NCI-H1092 treated with DMSO at 0.1 percent for 48 hours (cell line): ENCODE data around the gene ROCK2.
"Not testable (repeated sequence)": the region's sequence is repeated elsewhere in the genome, so short reads cannot be mapped to it uniquely, and the experiment has no call there.

Source experiments
- DNase-seq: peaks from one replicate; lab custom pipeline; 2025; lab: John Stamatoyannopoulos, UW

ROCK2 gene

DNA sequence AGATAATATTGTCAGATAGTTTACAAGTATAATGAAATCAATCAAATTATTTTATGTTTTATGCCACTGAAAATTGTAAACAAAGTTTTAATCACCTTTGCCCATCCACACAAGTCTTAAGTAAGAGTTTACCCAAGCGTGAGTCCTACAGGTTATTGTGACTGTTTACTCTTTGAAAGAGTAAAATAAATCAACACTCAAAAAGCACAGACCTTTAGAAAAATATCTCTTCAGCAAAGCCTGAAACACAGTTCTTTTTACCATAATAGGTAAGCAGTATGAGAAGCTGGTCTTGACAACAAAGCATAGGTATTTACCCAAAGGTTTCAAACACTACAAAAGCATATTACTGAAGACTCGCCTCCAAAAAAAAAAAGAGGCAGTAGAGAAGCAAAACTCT is 3.7 kb downstream of the ROCK2 start:
- no peak for DNase-seq

GRCh38 chr2:11339508-11340083 is 4.8 kb downstream of the ROCK2 start:
- no peak for DNase-seq

- no peak for DNase-seq
Observed at GRCh38 chr2:11338580-11338979, 5.9 kb downstream of the ROCK2 start.

DNA sequence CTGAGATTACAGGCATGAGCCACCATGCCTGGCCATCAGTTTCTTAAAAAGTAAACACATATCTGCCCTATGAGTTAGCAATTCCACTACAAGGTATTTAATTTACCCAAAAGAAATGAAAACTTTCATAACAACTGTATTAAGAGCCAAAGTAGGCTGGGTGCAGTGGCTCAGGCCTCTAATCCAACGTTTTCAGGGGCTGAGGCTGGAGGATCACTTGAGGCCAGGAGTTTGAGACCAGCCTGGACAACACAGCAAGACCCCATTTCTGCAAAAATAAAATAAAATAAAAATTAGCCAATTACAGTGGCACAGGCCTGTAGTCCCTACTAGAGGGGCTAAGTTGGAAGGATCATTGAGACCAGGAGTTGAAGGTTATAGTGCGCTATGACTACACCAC is 6.5 kb downstream of the ROCK2 start:
- no peak for DNase-seq

DNA sequence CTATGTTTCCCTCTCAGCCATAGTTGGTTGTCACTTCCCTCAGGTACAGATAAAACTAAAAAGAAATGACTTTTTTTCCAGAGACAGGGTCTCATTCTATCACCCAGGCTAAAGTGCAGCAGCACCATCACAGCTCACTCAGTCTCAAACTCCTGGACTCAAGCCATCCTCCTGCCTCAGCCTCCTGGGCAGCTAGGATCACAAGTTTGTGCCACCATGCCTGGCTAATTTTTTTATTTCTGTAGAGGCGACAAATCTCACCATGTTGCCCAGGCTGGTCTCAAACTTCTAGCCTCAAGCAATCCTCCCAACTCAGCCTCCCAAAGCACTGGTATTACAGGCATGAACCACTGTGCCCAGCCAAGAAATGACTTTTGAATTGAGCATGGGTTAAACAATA is 8.2 kb downstream of the ROCK2 start:
- DNase-seq: no peak

DNA sequence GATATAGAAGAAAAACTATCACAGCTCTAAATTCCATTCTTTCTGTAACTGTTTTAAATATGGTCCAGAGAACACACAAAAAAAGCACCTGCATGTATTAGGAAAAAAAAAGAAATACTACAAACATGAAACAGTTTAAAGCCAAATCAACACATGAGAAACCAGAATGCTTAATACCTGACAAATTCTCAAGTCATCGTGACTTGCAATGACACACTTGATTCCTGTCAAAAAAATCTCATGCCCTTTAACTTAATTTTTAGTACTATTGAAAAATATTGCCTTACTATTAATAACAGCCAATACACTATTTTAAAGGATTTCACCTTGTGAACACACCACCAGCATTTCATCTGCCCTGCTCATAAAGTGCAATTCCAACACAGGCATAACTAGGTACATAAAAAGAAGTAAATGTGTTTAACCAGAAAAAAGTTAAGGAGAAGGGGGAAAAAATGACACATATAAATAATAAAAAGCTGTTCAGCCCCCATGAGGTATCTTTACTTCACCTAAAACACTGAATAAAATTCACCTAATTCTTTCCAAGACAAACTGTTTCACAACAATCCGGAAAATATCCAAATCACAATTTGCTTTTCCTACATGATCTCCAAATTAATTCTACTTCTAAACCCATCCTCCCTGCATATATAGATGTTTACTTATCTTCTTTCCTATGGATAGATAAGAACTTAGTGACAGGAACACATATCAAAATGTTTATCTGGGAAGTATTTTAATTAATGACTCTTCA is 10.8 kb downstream of the ROCK2 start:
- no peak for DNase-seq

- no peak for DNase-seq
Observed at GRCh38 chr2:11332596-11332995, 11.8 kb downstream of the ROCK2 start.

DNA sequence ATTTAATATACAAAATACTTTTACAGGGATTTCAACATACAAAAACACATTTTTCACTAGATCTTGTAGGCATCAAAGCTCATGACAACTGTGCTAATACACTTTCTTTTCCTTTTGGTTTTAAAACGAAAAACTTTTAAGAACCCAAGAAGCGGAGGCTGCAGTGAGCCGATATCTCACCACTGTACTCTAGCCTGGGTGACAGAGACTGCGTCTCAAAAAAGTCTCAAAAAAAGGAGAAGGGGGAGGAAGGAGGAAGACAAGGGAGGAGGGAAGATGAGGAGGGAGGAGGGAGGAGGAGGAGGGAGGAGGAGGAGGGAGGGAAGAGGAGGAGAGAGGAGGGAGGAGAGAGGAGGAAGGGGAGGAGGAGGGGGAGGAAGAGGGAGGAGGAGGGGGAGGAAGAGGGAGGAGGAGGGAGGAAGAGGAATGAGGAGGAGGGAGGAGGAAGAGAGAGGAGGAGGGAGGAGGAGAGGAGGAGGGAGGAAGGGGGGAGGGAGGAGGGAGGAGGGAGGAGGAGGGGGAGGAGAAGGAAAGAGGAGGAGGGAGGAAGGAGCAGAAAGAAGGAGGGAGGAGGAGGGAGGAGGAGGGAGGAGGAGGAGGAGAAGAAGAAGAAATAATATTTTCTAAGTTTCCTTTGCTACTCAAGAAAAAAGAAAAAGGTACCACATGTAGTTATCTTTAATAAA is 13.8 kb downstream of the ROCK2 start:
- no peak for DNase-seq

DNA sequence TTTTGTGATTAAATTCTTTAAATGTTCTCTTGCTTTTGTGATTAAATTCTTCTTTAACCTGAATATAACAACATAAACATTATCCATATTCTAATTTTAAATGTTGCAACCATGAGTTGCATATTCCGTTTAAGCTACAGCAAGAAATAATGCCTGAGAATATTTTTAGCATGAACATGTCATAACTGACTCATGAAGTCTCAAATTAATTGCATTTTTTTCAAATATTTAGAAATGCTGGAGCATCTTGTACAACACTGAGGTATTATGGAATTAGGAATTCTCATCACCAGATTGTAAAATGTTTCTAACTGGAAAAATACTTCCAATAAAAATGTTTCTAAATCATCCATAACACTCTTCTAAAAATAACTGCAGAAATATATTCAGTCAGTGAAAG is 14.7 kb downstream of the ROCK2 start:
- DNase-seq: no peak

DNA sequence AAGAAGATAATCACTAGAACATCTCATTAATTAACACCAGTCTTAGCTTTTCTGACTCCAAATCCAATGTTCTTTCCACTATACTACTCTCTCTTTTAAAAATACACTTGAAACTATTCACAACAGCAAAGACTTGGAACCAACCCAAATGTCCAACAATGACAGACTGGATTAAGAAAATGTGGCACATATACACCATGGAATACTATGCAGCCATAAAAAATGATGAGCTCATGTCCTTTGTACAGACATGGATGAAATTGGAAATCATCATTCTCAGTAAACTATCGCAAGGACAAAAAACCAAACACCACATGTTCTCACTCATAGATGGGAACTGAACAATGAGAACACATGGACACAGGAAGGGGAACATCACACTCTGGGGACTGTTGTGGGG is 15.9 kb downstream of the ROCK2 start:
- DNase-seq: not testable (repeated sequence)

DNA sequence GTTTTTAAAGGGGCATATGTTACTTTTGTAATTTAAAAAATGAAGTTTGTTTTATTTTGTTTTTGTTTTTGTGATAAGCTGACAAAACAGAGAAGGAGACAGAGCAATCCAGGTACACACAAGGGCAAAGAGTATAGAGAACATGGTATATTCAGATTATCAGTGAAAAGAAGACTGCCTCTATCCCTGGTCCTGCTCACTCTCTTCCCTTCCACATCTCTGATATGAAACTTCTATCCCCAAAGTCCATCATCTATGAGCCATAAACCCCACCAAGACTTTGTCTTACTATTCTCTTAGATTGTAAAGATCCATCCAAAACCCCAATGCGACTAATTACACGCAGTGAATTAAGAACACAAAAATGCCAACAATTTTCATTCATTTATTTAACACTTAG is 16.6 kb downstream of the ROCK2 start:
- DNase-seq: no peak

DNA sequence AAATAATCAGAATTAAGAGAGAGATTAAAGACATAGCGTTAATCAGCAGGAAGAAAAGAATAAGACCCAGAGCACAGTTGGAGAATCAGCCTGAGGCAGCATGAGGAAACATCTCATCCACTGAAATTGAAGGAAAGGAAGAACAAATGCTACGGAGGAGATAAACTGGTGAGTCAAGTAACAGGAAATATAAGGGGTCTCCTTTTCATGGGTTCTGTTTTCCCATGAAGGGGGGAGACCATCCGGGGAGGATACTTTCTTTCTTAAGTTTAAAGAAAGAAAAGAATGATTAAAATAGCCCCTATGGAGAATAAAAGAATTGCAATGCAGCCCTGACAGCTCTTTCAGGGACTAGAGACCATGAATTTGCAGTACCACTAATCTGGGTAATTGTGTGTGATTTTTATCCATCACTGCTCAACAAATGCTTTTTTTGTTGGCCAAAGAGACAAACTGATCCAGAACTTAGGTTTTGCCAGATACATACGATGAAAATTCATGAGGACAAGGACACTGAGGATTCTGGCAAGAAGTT is 17.7 kb downstream of the ROCK2 start:
- DNase-seq: no peak

GRCh38 chr2:11325961-11326676 is 18.3 kb downstream of the ROCK2 start:
- DNase-seq: no peak

- no peak for DNase-seq
Observed at GRCh38 chr2:11321847-11322246, 22.6 kb downstream of the ROCK2 start.

- no peak for DNase-seq
Observed at GRCh38 chr2:11320698-11321492, 23.5 kb downstream of the ROCK2 start.

DNA sequence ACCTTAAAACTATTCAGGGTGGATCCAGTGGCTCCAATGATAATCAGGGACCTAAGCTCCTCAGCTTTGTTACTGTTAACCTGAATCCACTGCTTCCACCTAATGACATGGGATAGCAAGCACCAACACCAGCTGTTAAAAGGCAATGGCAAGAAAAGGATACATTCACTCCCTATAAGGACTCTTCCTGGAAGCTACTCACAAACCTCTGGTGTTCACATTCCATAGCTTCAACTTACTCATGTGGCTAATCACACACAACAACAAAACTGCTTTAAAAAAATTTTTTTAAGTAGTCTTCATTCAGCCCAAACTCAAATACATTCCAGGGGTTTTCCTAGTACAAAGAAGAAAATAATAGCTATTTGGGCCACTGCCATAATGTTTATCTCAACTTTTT is 24.5 kb downstream of the ROCK2 start:
- DNase-seq: no peak

- no peak for DNase-seq
Observed at GRCh38 chr2:11315074-11315705, 29.2 kb downstream of the ROCK2 start.

- no peak for DNase-seq
Observed at GRCh38 chr2:11314487-11314886, 29.9 kb downstream of the ROCK2 start.

DNA sequence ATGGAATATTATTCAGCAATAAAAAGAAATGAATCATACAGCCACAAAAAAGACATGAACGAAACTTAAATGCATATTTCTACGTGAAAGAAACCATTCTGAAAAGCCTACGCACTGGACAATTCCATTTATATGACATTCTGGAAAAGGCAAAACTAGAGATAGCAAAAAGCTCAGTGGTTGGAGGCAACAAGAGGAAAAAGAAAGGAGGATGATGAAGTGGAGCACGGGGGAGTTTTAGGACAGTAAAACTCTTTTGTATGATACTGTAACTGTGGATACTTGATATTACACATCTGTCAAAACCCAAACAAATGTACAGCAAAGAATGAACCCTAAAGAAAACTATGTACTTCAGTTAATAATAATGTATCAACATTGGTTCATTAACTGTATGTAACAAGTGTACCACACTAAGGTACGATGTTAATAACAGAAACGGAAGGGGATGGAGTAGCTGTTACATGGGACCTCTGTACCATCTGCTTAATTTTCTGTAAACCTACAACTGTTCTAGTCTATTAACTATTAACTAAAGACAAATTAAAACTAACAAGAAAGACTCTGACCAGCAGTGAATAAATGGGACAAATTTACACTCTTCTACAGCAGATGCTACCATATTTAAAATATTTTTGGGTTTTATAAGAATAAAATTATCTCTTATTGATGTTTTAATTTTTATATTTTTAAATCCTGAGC is 31.5 kb downstream of the ROCK2 start:
- no peak for DNase-seq

GRCh38 chr2:11311543-11311942 is 32.9 kb downstream of the ROCK2 start:
- DNase-seq: no peak

DNA sequence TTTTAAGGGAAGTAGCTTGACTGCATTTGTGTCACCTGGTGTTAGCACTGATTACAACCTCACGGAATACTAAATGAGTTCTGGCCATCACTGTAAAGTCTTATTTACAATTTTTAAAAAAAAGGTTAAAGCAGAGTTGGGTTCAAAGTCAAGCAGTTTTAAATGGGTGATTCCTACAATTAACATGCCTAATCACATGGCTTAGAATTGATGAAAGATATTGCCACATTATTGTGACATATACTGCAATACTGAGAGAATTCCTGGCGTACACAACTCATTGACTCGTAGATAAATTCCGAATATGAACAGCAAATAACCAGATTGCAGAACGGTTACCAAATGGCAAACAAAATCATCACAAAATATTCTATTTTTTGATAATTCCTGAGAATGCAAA is 34.2 kb downstream of the ROCK2 start:
- no peak for DNase-seq
